GM23338 (cell line): Measurements from ENCODE around the gene CUX1.

Experiments used
- CREB1 ChIP-seq: fragments of 250-450 bp; sonication (Bioruptor Pico); IDR thresholded peaks from 2 replicates; pipeline ENCODE4 v1.5.0; 2020; ENCODE audit warnings: low read depth, mild to moderate bottlenecking, moderate library complexity
- CTCF ChIP-seq, 2 experiments: fragments of 200-600 bp in 1 of 2; sonication (generic) in 1 of 2; conservative IDR thresholded peaks; 2 replicates each; pipeline versions ENCODE4 v1.5.1 to v1.6.1; 2016 to 2017; ENCODE audit warnings: antibody characterized with exemption in 2 of 2, low read depth in 2 of 2, mild to moderate bottlenecking in 2 of 2, moderate library complexity in 1 of 2
- EZH2 ChIP-seq: fragments of 200-600 bp; sonication (generic); IDR thresholded peaks from one replicate; pipeline ENCODE4 v1.8.0; 2017; ENCODE audit warnings: antibody characterized with exemption, mild to moderate bottlenecking, low read depth; ENCODE audit not compliant: unreplicated experiment
- EZH2phosphoT487 ChIP-seq: fragments of 200-600 bp; sonication (generic); IDR thresholded peaks from one replicate; pipeline ENCODE4 v1.8.1; 2018; ENCODE audit warnings: antibody characterized with exemption; ENCODE audit not compliant: unreplicated experiment
- POLR2AphosphoS5 ChIP-seq: IDR thresholded peaks from 2 replicates; pipeline ENCODE4 v1.6.1; 2016; ENCODE audit warnings: antibody characterized with exemption, low read depth
- REST ChIP-seq: IDR thresholded peaks from one replicate; pipeline ENCODE4 v1.6.1; 2018; ENCODE audit warnings: antibody characterized with exemption; ENCODE audit not compliant: unreplicated experiment

GRCh38 chr7:102181517-102181916 lies 364.1 kb downstream of the CUX1 start:
- TF ChIP-seq EZH2phosphoT487: no peak
- TF ChIP-seq POLR2AphosphoS5: no peak
- TF ChIP-seq EZH2: no peak
- TF ChIP-seq CREB1 (CRISPR knock-in tag): no peak
- TF ChIP-seq CTCF (conservative IDR thresholded peaks at IDR 0.05; ENCODE audit: low read depth in 2 of 2): no peak
- TF ChIP-seq REST: no peak
